T-helper 9 cell (primary cell): Measurements from ENCODE around the gene C9orf57.
"Not testable (repeated sequence)": the region's sequence is repeated elsewhere in the genome, so short reads cannot be mapped to it uniquely, and the experiment has no call there.

ENCODE experiments used
- DNase-seq: peaks from one replicate; pipeline ENCODE4 v3.0.0-alpha.2; 2020
- total RNA-seq, 2 donors: gene quantifications; one replicate each; lab custom pipeline; 2026; lab: John Stamatoyannopoulos, UW

The C9orf57 gene, protein sequence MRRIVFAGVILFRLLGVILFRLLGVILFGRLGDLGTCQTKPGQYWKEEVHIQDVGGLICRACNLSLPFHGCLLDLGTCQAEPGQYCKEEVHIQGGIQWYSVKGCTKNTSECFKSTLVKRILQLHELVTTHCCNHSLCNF
- total RNA-seq: 0 reads per million in 2 donors

DNA sequence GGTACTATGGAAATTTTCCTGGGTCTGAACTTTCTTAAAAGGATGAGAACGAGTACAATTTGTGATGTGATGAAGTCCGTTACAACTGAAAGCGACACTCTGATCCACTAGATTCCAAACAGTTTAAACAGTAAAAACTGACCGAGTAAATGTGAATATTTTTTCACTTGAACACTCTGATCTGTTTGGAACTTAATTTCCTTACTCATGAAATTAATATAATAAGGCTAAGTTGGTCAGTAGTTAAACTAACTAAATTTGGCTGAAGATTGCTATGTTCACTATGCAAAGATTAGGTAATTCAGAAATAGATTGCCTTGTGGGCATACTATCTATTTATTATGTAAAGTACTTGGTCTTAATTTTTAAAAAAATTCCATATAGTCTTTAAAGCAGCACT lies at the start of gene C9orf57:
Gene C9orf57, minus strand, starts transcription at position 101 of the 400 bp plus-strand sequence. CDS start 1,282 bp downstream, outside the sequence.
- DNase-seq: no peak

DNA sequence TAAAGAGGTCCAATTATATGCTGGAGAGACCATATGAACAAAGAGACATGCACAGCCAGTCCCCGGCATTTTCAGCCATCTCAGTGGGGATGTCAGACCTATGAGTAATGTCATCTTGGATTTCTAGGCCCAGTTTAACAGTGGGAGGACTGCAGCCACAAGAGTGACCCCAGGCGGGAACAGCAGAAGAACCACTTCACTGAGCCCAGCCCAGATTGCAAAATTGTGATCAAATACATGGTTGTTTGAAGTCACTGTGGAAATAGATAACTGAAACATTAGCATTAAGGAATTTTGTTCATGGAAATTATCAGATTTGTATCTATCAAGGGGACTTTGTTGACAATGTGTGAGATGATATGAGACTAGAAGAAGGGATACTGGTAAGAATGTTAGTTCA lies 42.1 kb upstream of the C9orf57 start:
- no peak for DNase-seq

DNA sequence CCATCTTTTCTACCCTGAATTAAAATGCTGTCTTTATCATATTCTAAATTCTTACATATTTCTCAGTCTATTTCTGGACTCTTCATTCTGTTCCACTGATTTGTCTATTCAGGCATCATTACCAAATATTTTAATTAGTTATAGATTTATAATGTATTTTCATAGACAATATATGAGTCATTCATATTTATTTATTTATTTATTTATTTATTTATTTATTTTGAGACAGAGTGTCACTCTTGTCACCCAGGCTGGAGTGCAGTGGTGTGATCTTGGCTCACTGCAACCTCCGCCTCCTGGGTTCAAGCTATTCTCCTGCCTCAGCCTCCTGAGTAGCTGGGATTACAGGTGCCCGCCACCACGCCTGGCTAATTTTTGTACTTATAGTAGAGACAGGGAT lies 35.1 kb upstream of the C9orf57 start:
- DNase-seq: not testable (repeated sequence)

DNA sequence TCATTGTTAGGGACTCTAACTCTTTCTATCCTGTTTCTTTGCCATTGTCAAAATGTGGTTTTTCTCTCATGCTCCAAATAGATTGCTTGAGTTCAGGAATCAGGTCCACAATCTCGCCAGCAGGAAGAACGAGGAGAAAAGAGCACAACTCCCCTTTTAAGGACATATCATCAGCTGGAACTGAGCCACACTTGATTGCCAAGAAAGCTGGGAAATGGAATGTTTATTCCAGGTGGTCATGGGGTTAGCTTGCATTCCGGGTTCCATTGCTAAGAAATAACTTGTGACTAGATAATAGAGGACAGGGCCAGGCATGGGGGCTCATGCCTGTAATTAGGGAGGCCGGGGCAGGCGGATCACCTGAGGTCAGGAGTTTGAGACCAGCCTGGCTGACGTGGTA lies 32.4 kb upstream of the C9orf57 start:
- DNase-seq: no peak

DNA sequence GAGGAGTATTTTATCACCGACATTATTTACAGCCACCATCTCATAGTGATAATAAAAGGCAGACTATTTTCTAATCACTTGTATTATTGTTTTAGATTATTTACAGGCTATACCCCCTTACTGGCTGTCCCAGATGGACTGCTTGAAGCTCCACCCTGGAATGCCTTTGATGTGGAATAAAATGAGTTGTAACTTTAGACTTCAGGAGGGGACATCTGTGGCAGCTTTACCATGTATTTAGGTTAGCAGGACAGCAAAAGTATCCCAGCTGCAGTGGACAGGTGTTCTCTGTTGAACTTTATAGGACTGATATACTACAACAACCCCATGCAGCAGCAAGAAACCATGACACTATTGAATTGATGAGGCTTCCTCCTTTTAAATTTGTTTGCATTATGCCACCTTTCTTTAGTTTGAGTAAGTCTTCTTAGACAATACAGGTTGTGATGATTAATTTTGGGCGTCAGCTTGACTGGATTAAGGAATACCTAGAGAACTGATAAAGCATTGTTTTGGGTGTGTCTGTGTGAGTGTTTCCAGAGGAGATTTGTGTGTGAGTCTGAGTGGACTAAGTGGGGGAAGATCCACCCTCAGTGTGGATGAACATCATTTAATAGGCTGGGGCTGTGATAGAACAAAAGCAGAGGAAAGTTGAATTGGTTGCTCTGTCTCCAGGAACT lies 29.2 kb upstream of the C9orf57 start:
- DNase-seq: no peak

DNA sequence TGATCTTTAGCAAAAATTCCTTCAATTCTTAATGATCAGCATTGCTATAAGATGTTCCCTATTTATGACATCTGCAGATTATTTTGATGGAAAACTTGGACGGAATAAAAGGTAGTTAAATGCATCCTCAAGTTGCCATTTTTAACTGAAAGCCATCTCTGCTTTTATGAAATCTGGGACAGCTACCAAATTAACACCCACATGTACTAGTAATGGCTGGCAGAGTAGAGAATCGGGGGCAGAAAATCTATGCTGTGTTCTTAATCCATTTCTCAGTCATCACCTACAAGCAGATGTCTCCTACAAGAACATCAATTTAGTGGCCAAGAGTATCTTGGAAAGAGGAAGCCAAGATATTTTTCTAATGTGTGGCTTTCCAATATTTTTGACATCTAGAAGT lies 22.1 kb upstream of the C9orf57 start:
- no peak for DNase-seq

DNA sequence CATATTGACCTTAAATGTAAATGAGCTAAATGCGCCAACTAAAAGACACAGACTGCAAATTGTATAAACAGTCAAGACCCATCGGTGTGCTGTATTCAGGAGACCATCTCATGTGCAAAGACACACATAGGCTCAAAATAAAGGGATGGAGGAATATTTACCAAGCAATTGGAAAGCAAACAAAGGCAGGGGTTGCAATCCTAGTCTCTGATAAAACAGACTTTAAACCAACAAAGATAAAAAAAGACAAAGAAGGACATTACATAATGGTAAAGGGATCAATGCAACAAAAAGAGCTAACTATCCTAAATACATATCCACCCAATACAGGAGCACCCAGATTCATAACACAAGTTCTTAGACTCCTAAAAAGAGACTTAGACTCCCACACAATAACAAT lies 14.3 kb upstream of the C9orf57 start:
- not testable (repeated sequence) for DNase-seq

DNA sequence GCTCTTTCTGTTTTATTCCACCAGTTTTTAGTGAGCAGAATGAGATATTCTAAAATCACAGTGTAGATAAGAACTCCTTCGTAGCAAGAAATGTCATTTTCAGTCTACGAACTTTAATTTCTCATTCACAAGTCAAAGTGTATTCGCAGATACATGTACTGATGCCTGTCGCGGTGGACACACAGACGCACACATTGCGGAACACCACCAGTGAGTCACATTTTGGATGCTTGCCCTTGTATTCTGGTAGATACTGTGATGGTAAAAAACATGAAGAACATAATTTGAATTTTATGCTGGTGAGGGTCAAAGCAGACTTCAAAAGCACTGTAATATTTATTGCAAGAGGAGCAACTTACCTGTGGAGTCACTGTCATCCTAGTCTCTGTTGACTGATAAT lies 4.7 kb upstream of the C9orf57 start:
- DNase-seq: no peak

DNA sequence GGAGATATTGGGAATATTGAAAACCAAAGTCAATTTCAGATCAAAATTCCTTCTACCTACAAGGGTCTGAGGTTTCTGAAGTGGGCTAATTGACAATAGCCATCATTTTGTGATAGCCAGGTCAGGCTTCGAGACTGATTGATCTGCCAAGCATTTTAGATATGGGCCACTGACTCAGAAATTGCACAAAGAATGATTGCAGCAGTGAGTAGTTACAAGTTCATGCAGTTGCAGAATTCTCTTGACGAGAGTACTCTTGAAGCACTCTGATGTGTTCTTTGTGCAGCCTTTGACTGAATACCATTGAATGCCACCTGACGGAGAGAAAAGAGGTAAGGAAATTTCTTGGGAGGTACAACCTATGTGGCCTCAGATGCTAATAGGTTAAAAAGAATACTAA lies 8.3 kb downstream of the C9orf57 start:
- no peak for DNase-seq

DNA sequence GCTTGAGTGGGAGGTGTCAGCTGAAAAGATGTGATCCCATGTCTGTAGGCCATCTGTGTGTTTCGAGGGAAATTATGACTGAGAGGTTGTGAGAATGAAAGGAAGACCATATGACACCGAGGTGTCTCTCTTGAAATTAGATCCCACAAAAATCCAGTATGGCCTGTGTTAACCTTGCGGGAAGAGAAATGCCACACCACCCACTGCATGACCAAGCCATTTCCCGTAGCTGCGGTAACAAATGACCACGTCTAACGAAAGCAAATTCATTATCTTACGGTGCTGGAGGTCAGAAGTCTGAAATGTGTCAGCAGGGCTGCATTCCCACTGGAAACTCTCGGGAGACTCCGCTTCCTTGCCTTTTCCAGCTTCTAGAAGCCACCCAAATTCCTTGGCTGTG lies 11.6 kb downstream of the C9orf57 start:
- no peak for DNase-seq

DNA sequence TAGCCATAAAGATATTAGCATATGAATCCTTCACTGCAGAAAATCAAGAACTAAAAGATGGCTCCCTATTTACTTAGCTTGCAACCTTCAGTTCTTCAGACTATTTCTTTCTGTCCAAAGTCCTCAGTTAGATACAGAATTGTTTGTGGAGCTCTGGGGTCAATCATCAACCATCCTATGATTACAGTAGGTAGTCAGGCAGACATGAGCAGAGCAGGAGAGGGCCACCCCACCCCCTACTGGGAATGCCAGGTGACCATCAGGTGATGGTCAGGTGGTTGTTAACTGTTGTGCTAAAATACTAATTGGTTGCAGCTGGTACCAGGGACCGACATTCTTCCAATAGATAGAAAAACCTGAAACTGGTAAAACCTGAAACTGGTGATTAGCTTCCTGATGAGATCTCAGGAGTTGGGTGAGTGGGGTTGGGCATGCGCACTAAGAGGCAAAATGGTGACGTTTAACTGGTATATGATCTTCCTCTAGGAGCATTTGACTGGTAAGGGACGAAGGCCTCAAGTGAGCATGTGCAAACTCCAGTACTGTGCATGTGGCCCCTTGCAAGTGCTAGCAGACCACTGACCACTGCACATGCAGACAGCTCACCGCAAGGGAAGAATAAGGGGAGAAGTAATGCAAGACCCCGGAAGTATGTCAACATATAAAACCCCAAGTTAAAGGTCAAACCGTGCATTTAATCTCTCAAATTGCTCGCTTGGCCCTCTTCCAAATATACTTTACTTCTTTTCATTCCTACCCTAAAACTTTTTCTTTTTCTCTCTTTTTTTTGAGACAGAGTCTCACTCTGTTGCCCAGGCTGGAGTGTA lies 13.6 kb downstream of the C9orf57 start:
- DNase-seq: no peak

DNA sequence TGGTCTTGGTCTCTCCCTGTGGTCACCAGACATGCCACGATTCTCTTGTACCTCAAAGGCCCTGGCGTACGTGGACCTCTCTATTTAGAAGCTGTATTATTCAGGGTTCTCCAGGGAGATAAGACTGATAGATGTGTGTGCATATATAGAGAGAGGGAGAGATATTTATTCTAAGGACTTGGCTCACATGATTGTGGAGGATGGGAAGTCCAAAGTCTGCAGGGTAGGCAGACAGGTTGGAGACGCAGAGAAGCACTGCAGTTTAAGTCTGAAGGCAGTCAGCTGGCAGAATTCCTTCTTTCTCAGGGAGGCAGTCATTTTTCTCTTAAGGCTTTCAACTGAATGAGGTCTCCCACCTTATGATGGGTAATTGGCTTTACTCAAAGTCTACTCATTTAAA lies 16.3 kb downstream of the C9orf57 start:
- DNase-seq: no peak

DNA sequence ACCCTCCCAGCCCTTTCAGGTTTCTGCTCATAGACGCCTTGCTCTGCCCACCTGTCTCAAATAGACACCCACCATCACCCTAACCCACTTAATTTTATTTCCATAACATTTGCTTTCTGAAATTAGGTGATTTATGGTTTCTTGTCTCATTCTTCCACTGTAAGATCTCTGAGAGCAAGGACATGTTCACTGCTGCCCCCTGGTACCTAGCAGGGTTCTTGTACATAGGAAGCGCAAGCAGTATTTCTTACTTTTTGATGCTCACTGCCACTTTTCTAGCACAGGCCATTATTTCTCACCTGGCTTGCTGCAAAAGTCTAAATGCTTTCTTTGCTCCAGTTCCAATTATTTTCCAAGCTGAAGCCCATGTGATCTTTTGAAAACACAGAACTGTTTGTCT lies 16.8 kb downstream of the C9orf57 start:
- no peak for DNase-seq

DNA sequence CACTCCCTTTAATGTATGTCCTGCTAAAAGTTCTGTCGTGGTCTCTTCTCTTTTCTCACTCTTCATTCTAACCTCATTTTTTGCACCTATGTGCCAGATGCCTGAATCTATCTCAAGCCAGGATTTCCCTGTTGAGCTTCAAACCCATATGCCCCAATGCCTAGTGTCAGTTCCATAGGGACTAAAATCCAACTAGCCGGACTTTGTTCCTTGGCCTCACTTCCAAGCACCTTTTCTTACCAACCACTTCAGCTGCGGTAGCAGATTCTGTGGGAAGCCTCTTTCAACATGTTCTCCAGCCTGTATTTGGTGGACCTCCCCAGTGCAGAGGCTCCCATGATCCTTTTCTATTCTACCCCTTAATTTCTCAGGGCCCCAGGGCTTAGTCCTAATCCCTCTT lies 17.5 kb downstream of the C9orf57 start:
- no peak for DNase-seq

DNA sequence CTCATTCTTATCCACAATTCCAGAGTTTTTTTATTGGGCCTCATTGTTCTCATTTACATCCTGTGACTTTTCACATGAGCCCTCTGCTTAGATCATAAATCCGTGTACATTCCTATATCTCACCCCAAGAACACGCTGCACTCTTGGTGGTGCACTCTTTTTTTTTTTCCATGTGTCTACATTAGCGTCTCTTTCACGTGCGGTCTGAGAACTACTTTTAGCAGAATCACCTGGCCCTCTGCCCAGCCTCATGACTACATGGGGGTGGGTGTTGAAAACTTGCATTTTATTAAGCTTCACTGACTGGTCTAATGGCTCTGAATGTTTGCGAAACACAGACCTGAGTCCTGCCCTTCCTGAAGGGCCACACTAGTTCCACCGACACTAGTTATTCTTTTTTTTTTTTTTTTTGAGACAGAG lies 18.6 kb downstream of the C9orf57 start:
- DNase-seq: no peak

DNA sequence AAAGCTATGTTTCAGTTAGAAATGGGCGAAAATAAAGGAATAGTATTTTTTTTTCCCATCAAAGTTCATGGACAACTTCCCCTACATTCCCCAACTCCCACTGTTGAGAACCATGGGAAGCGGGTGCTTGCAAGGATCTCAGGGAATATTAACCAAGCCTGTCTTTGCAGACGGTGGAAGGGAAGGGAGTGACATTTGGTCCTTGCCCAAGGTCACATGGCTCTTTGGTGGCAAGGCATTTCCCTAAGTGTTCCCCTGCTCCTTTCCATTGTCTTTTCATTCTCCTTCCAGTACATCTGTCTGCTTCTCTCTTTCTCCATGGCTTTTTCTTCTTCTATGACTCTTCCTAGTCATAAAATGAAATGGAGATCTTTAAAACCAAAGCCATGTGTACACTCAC lies 19.0 kb downstream of the C9orf57 start:
- no peak for DNase-seq

DNA sequence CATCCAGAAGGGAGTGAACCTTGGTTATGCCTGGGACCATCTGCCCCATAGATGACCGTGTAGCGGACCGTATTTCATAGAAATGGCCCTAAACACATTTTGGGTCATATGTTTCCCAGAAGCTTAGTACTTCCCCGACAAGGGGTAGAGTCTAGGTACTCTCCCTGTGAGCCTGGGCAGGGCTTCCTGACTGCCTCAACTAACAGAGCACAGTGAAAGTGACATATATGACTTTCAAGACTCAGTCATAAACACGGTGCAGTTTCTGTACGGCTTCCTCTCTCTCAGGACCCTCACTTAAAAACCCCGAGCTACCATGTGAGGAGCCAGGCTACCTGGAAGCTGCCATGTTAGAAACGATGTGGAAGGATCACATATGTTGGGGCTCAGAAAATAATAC lies 20.9 kb downstream of the C9orf57 start:
- DNase-seq: no peak

DNA sequence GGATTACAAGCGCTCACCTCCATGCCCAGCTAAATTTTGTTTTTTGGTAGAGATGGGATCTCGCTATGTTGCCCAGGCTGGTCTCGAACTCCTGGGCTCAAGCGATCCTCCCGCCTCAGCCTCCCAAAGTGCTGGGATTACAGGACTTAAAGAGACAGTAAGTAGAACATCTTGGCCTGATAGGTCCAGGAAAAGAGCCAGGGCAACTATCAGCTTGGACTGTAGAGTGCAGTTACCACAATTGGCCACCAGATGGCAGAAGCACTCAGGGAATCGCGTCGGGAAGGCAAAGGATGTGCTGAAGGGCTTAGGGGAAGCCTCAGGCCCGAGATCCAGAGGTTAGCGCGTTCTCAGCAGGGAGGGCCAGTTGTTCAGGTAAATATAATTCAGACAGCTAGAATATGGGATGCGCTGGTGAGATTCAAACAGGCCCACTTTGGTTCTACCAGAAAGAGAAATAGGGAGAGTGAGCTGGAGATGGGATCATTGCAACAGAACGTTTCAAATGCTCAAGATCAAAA lies 21.5 kb downstream of the C9orf57 start:
- DNase-seq: peak; percentile 54

DNA sequence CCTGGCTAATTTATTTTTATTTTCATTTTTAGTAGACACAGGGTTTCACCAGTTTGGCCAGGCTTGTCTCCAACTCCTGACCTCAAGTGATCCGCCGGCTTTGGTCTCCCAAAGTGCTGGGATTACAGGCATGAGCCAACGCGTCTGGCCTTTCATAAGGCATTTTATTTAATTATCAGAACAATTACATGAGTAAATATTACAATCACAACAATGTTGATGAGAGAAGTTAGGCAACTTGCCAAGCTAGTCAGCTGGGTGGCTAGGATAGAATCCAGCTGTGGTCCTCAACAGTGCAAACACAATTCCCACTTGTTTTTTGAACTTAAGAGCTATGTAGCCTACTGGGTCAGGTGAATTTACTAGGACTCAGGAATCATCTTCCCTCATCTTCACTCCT lies 22.0 kb downstream of the C9orf57 start:
- no peak for DNase-seq

DNA sequence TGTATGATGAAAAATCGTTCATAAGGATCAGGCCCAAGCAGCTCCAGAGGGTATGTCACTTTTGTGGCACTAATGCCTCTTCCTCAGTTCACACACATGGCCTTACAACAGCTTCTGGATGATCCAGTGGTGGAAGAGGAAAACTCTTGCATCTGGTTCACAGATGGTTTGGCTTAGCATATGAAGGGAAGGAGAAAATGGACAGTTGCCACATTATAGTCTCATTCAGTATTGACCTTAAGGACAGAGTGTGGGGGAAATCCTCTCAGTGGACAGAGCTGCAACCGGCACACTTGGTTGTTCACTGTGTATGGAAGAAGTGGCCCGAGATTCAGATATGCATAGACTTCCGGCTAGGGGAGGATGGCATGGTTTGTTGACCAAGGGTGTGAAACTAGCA lies 22.8 kb downstream of the C9orf57 start:
- no peak for DNase-seq

DNA sequence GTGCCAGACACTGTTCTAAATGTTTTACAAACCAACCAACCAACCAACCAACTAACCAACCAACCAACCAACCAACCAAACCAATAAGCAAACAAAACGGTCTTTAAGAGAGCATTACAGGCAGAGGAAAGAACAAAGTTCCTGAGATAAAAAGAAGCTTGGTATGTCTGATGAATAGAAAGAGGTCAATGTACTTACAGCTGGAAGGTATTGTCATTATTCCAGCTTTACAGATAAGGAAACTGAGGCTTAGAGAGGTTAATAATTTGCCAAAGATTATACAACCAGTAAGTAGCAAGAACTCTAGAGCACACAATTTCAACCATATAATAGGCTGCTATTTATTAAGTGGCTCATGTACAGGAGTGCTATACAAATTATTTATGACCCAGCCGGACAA lies 29.6 kb downstream of the C9orf57 start:
- DNase-seq: no peak

DNA sequence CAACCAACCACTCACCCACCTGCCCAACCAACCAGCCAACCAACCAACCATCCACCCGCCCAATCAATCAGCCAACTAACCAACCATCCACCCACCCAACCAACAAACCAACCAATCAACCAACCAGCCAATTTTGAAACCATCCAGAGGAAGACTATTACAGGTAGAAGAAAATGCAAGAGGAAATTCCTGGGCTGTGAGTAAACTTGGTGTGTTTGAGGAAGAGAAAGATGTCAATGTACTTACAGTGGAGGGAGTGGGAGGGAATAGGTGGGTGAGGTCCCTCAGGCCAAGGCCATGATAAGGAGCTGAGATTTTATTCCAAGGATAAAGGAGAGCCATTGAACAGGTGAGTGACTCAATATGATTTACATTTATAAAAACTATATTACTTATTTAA lies 30.4 kb downstream of the C9orf57 start:
- DNase-seq: no peak

DNA sequence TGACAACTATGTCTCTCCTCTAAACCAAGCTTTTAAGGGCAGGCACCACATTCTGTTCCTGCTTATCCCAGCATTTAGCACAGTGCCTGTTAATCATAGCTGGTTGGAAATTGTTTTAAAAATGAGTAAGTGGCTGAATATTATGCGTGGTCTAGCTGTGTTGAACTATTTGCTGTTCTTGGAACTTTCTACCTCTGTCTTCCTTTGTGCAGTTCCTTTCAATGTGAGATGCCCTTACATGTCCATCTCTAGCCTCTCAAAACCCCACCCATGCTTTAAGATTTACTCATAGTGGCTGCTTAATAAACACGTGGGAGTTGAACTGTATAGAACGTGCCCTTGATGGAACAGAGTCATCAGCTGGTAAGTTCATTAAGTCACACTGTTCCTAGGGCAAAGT lies 34.5 kb downstream of the C9orf57 start:
- no peak for DNase-seq

DNA sequence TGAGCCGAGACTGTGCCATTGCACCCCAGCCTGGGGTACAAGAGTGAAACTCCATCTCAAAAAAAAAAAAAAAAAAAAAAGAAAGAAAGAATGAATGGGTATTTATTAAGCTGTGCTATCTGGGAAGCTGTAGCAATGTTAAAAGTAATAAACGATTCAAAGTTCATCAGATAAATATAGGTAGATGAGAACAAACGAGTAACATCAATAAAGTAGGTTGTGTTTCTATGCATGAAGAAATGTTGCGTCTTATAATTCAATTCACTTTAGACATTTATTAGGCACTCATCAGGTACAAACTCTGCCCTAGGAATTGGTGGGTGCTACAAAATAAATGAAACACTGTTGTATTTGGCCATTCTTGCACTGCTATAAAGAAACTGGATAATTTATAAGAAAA lies 36.8 kb downstream of the C9orf57 start:
- no peak for DNase-seq
